ENCODE data around the gene HEXIM2. TPM values are rescaled to one million over a fixed set of nuclear protein-coding genes. Genes with fewer than 3 reads are reported as not detected.
A peak's percentile ranks its signal among the peaks of the same experiment; 100 is the strongest.

HEXIM2 gene
- total and polyA plus RNA-seq, 4 donors: 5.2 to 17.6 (median 14.2) TPM

DNA sequence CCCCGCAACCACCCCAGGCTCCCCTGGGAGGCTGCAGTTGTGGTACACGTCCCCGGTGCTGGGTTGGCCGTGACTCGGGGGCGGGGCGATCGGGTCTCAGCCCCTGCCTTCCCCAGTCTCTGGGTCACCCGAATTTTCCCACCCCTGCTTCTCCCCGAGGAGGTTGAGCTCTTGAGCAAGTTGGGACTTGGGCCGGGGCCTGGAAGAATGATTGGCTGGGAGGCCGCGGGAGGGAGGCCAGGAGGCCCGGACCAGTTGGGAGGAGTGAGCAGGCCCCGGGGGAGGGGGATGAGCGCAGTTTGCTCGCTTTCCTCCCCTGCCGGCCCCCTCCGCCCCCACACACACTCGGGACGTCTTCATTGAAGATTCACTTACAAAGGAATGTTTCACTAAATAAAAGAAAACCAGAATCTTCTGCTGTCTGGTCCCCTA, 17.9 kb upstream of the HEXIM2 start:
- H3K9me3 ChIP-seq (ENCODE audit: control insufficient read depth, insufficient read depth, low read length): no peaks in the 10 kb centered on the region
- no peaks in the 10 kb centered on the region for H3K27me3 ChIP-seq (ENCODE audit: control insufficient read depth, insufficient read depth, low read length)
- peaks cover 39% of the 10 kb centered on the region for H3K4me1 ChIP-seq (ENCODE audit: control insufficient read depth, insufficient read depth, low read length)
- peak in 2 of 6 donors; percentile 28 to 90 for DNase-seq (ENCODE audit: low read depth in 4 of 6, low spot score in 6 of 6)
- H3K36me3 ChIP-seq (ENCODE audit: control insufficient read depth, insufficient read depth, low read length): peaks cover 2% of the 10 kb centered on the region
- WGBS (ENCODE audit: insufficient coverage): 10% methylated on average over 3 of the region's 21 CpGs
- peak overlapping the region; percentile 96 for H3K27ac ChIP-seq (ENCODE audit: low read depth, low read length)
- peak overlapping the region; percentile 48 for H3K4me3 ChIP-seq (ENCODE audit: low read depth, low read length)

DNA sequence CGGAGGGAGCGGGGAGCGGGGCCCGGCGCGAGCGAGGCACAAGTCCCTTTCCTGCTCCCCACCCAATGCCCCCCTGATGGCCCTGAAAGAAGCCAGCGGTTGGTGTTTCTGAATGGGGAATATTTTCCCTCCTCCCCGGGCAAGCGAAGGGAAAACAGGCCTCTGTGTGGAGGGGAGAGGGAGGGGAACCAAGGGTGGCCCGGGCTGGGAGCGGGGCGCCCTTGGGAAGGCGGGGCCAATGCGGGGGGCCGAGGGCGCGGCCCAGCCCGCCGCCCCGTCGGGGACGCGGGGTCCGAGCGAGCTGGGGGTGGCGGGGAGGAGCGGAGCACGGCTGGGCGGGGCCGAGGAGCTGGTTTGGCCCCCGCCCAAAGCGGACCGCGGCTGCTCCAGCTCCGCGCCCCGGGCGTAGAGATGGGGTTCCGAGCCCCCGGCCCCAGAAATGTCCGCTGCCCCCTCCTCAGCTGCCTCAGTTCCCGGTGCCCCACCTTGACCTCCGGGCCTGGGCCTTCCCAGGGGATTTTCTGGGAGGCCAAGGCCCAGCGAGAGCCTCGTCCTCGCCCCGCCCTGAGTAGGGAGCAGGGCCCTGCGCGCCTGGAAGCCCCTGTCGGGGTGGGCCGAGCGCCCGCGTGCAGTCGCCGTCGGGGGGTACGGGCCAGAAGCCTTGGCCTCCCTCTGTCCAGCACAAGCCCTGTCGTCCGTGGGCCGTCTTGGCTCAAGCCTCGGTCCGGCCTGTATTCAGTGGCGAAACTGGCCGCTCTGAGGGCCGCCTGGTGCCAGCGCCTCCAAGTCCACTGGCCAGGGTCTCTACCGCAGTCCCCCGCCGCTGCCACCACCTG, 17.3 kb upstream of the HEXIM2 start:
- Histone ChIP-seq H3K27ac (ENCODE audit: low read depth, low read length) (peak overlapping the region; percentile 96), H3K27me3 (ENCODE audit: control insufficient read depth, insufficient read depth, low read length) (no peaks in the 10 kb centered on the region), H3K4me3 (ENCODE audit: low read depth, low read length) (peak overlapping the region; percentile 48), H3K9me3 (ENCODE audit: control insufficient read depth, insufficient read depth, low read length) (no peaks in the 10 kb centered on the region), H3K36me3 (ENCODE audit: control insufficient read depth, insufficient read depth, low read length) (no peaks in the 10 kb centered on the region), H3K4me1 (ENCODE audit: control insufficient read depth, insufficient read depth, low read length) (peaks cover 44% of the 10 kb centered on the region)
- WGBS (ENCODE audit: insufficient coverage): 24% methylated on average over 61 of the region's 71 CpGs
- DNase-seq (ENCODE audit: low read depth in 4 of 6, low spot score in 6 of 6): peak in 1 of 6 donors; percentile 80

DNA sequence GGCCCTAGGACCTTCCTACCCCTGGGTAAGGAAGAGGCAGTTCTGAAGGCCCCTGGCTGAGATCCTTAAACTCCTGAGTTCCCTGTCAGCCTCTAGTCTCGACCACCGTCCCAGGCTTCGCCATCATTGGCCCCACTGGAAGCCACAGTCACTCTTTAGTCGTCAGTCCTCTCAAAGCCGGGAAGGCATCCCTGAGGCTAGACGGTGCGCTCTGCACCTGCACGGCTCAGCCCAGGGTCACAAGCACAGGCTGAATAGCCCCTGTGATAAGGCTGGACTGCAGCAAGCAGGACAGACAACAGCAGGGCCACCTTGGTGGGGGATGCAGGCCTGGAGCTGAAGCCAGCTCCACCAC, 16.7 kb upstream of the HEXIM2 start:
- Histone ChIP-seq H3K27ac (ENCODE audit: low read depth, low read length) (peak overlapping the region; percentile 96), H3K9me3 (ENCODE audit: control insufficient read depth, insufficient read depth, low read length) (no peaks in the 10 kb centered on the region), H3K36me3 (ENCODE audit: control insufficient read depth, insufficient read depth, low read length) (peaks cover 3% of the 10 kb centered on the region), H3K27me3 (ENCODE audit: control insufficient read depth, insufficient read depth, low read length) (no peaks in the 10 kb centered on the region), H3K4me1 (ENCODE audit: control insufficient read depth, insufficient read depth, low read length) (peaks cover 45% of the 10 kb centered on the region), H3K4me3 (ENCODE audit: low read depth, low read length) (no peak overlapping the region)
- DNase-seq (ENCODE audit: low read depth in 4 of 6, low spot score in 6 of 6): no peak
- WGBS (ENCODE audit: insufficient coverage): 84% methylated on average over 8 of the region's 8 CpGs

DNA sequence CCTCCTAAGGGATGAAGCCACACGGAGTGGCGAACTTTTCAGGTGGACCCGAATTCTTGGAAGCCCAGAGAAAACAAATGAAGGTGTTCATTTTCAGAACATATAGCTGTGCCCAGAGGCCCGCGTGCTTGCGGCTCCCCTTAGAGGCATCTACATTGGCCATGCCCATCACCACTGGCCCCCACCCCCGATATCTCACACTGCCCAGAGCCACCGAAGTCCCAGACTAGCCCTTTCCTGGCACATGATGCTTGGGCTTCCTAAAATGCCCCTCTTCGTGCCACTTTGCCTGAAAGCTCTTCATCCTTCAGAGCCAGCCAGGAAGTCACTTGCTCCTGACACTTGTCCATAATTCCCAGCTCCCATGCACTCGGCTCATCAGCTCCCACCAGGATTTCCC, 15.5 kb upstream of the HEXIM2 start:
- no peak for DNase-seq (ENCODE audit: low read depth in 4 of 6, low spot score in 6 of 6)
- no peaks in the 10 kb centered on the region for H3K27me3 ChIP-seq (ENCODE audit: control insufficient read depth, insufficient read depth, low read length)
- H3K4me3 ChIP-seq (ENCODE audit: low read depth, low read length): no peak overlapping the region
- H3K4me1 ChIP-seq (ENCODE audit: control insufficient read depth, insufficient read depth, low read length): peaks cover 45% of the 10 kb centered on the region
- H3K27ac ChIP-seq (ENCODE audit: low read depth, low read length): no peak overlapping the region
- peaks cover 4% of the 10 kb centered on the region for H3K36me3 ChIP-seq (ENCODE audit: control insufficient read depth, insufficient read depth, low read length)
- 86% methylated on average over 9 of the region's 10 CpGs for WGBS (ENCODE audit: insufficient coverage)
- H3K9me3 ChIP-seq (ENCODE audit: control insufficient read depth, insufficient read depth, low read length): no peaks in the 10 kb centered on the region

- WGBS (ENCODE audit: insufficient coverage): 77% methylated on average over 4 of the region's 4 CpGs
- peaks cover 4% of the 10 kb centered on the region for H3K36me3 ChIP-seq (ENCODE audit: control insufficient read depth, insufficient read depth, low read length)
- DNase-seq (ENCODE audit: low read depth in 4 of 6, low spot score in 6 of 6): no peak
- H3K4me3 ChIP-seq (ENCODE audit: low read depth, low read length): no peak overlapping the region
- H3K4me1 ChIP-seq (ENCODE audit: control insufficient read depth, insufficient read depth, low read length): peaks cover 45% of the 10 kb centered on the region
- H3K9me3 ChIP-seq (ENCODE audit: control insufficient read depth, insufficient read depth, low read length): no peaks in the 10 kb centered on the region
- peak overlapping the region; percentile 99 for H3K27ac ChIP-seq (ENCODE audit: low read depth, low read length)
- H3K27me3 ChIP-seq (ENCODE audit: control insufficient read depth, insufficient read depth, low read length): no peaks in the 10 kb centered on the region
Observed at GRCh38 chr17:45146592-45146889, 15.1 kb upstream of the HEXIM2 start.

DNA sequence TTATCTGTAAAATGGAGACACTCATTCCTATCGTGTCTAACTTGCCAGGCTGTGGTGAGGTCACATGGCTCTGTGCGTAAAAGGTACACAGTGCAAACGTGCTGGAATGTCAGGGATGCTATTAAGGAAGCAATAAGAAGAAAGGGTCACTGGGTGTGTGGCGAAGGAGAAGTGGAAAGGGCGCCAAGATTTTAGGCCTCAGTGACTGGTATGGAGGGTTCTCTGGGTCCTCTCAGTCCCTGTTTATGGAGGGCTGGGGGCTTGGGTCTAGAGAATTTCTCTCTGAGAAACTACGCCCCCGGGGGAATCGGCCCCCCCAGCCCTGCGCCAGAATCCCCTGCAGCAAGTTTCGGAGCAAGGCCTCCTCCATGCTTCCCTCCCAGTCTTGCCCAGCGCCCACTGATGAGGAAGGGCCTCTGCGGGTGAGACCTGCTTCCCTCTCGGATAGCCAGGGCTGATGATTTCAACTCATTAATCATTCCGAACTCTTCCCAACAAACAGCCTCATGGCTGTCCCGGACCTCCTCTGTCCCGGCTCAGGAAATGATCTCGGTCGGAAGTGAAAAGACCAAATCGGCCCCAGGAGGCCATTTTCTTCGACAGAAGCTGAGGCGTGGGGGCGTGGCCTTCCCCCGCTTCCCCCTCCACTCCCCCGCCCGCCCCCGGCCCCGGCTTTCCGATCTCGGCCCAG, 14.6 kb upstream of the HEXIM2 start:
- Histone ChIP-seq H3K4me3 (ENCODE audit: low read depth, low read length) (peak overlapping the region; percentile 92), H3K27me3 (ENCODE audit: control insufficient read depth, insufficient read depth, low read length) (no peaks in the 10 kb centered on the region), H3K9me3 (ENCODE audit: control insufficient read depth, insufficient read depth, low read length) (no peaks in the 10 kb centered on the region), H3K4me1 (ENCODE audit: control insufficient read depth, insufficient read depth, low read length) (peaks cover 45% of the 10 kb centered on the region), H3K27ac (ENCODE audit: low read depth, low read length) (peak overlapping the region; percentile 99), H3K36me3 (ENCODE audit: control insufficient read depth, insufficient read depth, low read length) (peaks cover 4% of the 10 kb centered on the region)
- peak in 3 of 6 donors; percentile 43 to 95 (median 59) for DNase-seq (ENCODE audit: low read depth in 4 of 6, low spot score in 6 of 6)
- WGBS (ENCODE audit: insufficient coverage): 9% methylated on average over 26 of the region's 29 CpGs

GRCh38 chr17:45147581-45148182, 14.0 kb upstream of the HEXIM2 start:
- peak; percentile 90 to 99 (median 93) for DNase-seq (ENCODE audit: low read depth in 4 of 6, low spot score in 6 of 6)
- Histone ChIP-seq H3K27ac (ENCODE audit: low read depth, low read length) (peak overlapping the region; percentile 99), H3K4me1 (ENCODE audit: control insufficient read depth, insufficient read depth, low read length) (peaks cover 52% of the 10 kb centered on the region), H3K4me3 (ENCODE audit: low read depth, low read length) (peak overlapping the region; percentile 92), H3K36me3 (ENCODE audit: control insufficient read depth, insufficient read depth, low read length) (peaks cover 4% of the 10 kb centered on the region), H3K9me3 (ENCODE audit: control insufficient read depth, insufficient read depth, low read length) (no peaks in the 10 kb centered on the region), H3K27me3 (ENCODE audit: control insufficient read depth, insufficient read depth, low read length) (no peaks in the 10 kb centered on the region)
- WGBS (ENCODE audit: insufficient coverage): 0% methylated on average over 27 of the region's 38 CpGs

GRCh38 chr17:45148183-45149036, 13.3 kb upstream of the HEXIM2 start, which contains the start of gene HEXIM1:
Gene HEXIM1, plus strand, starts transcription at chr17:45148475. Its CDS starts 716 bp downstream, at chr17:45149191.
- WGBS (ENCODE audit: insufficient coverage): 0% methylated on average over 57 of the region's 58 CpGs
- no peaks in the 10 kb centered on the region for H3K27me3 ChIP-seq (ENCODE audit: control insufficient read depth, insufficient read depth, low read length)
- H3K4me1 ChIP-seq (ENCODE audit: control insufficient read depth, insufficient read depth, low read length): peaks cover 47% of the 10 kb centered on the region
- peak; percentile 99 to 100 (median 100) for DNase-seq (ENCODE audit: low read depth in 4 of 6, low spot score in 6 of 6)
- peak within 1 kb of the TSS; percentile 92 for H3K4me3 ChIP-seq (ENCODE audit: low read depth, low read length)
- no peaks in the 10 kb centered on the region for H3K9me3 ChIP-seq (ENCODE audit: control insufficient read depth, insufficient read depth, low read length)
- H3K36me3 ChIP-seq (ENCODE audit: control insufficient read depth, insufficient read depth, low read length): peaks cover 4% of the 10 kb centered on the region
- peak within 1 kb of the TSS; percentile 99 for H3K27ac ChIP-seq (ENCODE audit: low read depth, low read length)

Data from spinal cord (tissue), 10 donors.